ENCODE results near the gene BAHCC1.

The BAHCC1 gene

DNA sequence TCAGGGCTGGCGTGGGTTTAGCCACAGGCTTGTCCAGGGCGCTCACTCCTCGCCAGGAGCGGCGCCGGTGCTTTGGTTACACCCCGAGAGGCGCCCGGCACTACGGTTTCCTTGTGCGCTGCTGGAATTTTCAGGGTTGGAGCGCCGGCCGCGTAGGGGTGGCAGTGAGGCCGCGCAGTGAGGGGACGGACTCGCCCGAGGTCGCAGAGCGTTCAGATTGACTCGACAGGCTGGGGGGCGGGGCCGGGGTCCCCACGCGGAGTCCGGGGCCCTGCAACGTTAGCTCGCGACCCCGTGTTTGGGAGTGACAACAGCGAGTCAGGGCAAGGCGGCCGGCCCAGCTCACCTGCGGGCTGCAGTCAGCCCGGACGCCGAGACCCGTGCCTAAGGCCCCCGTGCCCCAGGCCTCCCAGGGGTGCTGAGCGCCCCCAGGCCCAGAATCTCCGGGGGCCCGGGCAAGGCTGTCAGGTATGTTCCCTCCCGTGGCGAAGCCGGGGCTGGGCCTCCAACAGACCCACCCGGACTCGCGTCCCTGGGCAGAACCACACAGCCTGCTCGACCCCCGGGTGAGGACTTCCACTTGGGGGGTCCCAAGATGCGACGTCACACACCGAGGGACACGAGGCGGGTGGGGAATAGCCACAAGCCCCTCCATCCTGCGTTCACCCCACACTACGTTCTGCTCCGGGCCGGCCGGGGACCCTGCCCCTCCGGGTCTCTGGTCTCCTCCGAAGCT lies 118.7 kb downstream of the BAHCC1 start:
- TF ChIP-seq, protein P1, sequence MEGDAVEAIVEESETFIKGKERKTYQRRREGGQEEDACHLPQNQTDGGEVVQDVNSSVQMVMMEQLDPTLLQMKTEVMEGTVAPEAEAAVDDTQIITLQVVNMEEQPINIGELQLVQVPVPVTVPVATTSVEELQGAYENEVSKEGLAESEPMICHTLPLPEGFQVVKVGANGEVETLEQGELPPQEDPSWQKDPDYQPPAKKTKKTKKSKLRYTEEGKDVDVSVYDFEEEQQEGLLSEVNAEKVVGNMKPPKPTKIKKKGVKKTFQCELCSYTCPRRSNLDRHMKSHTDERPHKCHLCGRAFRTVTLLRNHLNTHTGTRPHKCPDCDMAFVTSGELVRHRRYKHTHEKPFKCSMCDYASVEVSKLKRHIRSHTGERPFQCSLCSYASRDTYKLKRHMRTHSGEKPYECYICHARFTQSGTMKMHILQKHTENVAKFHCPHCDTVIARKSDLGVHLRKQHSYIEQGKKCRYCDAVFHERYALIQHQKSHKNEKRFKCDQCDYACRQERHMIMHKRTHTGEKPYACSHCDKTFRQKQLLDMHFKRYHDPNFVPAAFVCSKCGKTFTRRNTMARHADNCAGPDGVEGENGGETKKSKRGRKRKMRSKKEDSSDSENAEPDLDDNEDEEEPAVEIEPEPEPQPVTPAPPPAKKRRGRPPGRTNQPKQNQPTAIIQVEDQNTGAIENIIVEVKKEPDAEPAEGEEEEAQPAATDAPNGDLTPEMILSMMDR (IDR thresholded peaks at IDR 0.05; ENCODE audit: borderline replicate concordance, control extremely low read depth, extremely low read depth, insufficient read depth, missing control alignments), result no peak
- in situ Hi-C loops (cut with MboI; ENCODE audit: low sequenced_read_pairs, unreplicated experiment), result no loop called here
- DNase-seq (ENCODE audit: low spot score), result no peak

DNA sequence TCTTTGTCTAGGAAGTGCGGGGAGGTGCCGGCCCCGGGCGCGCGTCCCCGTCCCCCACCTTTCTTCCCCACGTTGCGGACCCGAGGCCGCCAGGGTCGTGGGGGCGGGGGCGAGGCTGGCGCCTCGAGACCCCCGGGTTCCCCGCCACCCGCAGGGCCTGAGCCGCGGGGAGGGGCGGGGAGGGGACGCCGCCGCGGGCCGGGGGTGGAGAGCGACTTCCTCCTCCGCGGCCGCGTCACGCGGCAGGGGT lies 119.2 kb downstream of the BAHCC1 start:
- TF ChIP-seq, protein P1 (IDR thresholded peaks at IDR 0.05; ENCODE audit: borderline replicate concordance, control extremely low read depth, extremely low read depth, insufficient read depth, missing control alignments), result no peak
- in situ Hi-C loops (cut with MboI; ENCODE audit: low sequenced_read_pairs, unreplicated experiment), result no loop called here
- DNase-seq (ENCODE audit: low spot score), result no peak

DNA sequence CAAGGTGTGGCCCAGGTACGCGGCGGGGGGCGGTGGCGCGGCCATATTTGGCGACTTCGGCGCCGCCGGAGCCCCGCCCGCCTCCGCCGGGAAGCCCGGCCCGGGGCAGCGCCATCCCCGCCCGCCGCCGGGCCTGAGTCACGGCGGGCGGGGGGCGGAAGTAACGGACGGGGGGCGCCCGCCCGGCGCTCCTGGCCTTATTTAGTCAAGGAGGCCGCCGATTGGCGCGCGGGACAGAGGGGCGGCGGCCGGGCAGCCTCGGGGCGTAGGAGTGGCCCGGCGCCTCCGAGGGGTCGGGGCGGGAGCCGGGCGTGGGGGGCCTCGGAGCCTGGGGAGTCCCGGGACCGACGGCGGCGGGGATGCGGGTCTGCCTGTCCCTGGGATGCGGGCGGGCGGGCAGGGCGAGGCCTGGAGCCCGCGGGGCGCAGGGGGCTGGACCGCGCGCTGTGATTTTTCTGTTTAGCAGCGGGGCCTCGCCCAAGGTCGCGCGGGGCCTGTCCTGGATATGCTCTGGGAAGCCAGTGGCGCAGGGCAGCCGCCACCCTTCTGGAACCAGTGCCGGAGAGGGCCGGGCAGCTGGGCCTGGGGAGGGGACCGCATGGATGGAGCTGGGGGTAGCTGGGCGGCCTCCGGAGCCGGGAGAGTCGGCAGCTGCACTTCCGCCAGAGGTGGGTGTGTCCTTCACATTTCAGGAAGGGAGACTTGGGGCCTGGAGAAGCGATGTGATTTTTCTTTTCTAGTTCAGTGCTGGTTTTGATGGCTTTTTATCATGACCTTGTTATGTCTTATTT lies 119.7 kb downstream of the BAHCC1 start:
- in situ Hi-C loops (cut with MboI; ENCODE audit: low sequenced_read_pairs, unreplicated experiment), result no loop called here
- TF ChIP-seq, protein P1 (IDR thresholded peaks at IDR 0.05; ENCODE audit: borderline replicate concordance, control extremely low read depth, extremely low read depth, insufficient read depth, missing control alignments), result no peak
- peak; percentile 87 for DNase-seq (ENCODE audit: low spot score)

DNA sequence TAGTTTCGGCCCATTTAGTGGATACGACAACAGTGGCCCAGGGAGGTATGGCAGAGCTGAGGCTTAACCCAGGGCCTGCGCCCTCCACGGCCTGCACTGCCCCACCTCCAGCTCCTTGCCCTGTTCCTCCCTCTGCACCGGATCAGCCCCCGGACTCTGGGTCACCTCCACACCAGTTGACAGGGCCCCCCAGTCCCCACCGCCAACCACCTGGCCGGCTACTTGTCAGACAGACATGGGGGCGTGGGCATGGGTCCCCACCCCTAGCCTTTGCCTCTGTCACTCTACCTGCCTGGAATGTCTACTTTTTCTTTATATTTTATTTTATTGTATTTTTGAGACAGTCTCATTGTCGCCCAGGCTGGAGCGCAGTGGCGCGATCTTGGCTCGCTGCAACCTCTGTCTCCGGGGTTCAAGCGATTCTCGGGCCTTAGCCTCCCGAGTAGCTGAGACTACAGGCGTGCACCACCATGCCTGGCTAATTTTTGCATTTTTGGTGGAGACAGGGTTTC lies 120.3 kb downstream of the BAHCC1 start:
- TF ChIP-seq, protein P1 (IDR thresholded peaks at IDR 0.05; ENCODE audit: borderline replicate concordance, control extremely low read depth, extremely low read depth, insufficient read depth, missing control alignments), result no peak
- in situ Hi-C loops (cut with MboI; ENCODE audit: low sequenced_read_pairs, unreplicated experiment), result no loop called here
- no peak for DNase-seq (ENCODE audit: low spot score)

Measured in GM13976 (cell line).